GM19239 (cell line): ENCODE data around the gene MRPL28.

Experiments
- DNase-seq: peaks from one replicate; pipeline ENCODE4 v3.0.0; 2011; ENCODE audit warnings: low spot score; ENCODE audit not compliant: insufficient read length
- FAIRE-seq: peaks from 2 replicates; lab custom pipeline; 2011; peaks lifted over from hg19 to GRCh38; lab: Jason Lieb, UNC

MRPL28 gene

GRCh38 chr16:322476-323143 lies 47.7 kb downstream of the MRPL28 start:
- DNase-seq (no peak), FAIRE-seq (no peak)

GRCh38 chr16:321532-321931 lies 48.8 kb downstream of the MRPL28 start:
- DNase-seq (no peak), FAIRE-seq (no peak)

DNA sequence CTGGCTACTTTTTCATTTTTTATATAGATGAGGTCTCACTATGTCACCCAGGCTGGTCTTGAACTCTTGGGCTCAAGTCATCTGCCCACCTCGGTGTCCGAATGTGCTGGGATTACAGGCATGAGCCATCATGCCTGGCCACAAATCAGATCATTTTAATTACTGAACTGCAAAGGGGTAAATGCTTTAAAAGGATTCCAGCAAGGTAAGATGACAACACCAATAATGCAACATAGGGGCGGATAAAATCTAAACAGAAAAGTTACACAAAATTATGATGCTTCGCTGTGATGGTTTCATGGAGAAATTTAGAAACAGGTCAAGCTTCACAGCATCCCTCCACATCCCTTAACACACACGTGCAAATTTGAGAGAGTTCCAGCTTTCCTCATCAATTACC lies 50.1 kb downstream of the MRPL28 start:
- no peak for FAIRE-seq
- no peak for DNase-seq

- DNase-seq (no peak), FAIRE-seq (no peak)
Observed at GRCh38 chr16:318628-319027, 51.7 kb downstream of the MRPL28 start.

GRCh38 chr16:317583-317982 lies 52.8 kb downstream of the MRPL28 start:
- no peak for DNase-seq
- FAIRE-seq: no peak
